Tibial nerve (tissue), 4 donors: ENCODE measurements around the gene KSR2. TPM values are rescaled to one million over a fixed set of nuclear protein-coding genes. Genes with fewer than 3 reads are reported as not detected.

Source experiments
- DNase-seq, 2 donors: peaks; one replicate each; pipeline ENCODE4 v3.0.0-alpha.2; 2019; ENCODE audit warnings: low spot score in 2 of 2
- H3K27ac ChIP-seq, 4 donors: fragments of 200-600 bp; sonication (generic) in 3 of 4; one replicate each; pipeline ENCODE4 v1.5.1; 2017 to 2019; ENCODE audit warnings: mild to moderate bottlenecking in 1 of 4
- H3K27me3 ChIP-seq, 2 donors: fragments of 200-600 bp; sonication (generic) in 1 of 2; one replicate each; pipeline versions ENCODE4 v1.5.1 to v1.6.0; 2017 to 2019
- H3K36me3 ChIP-seq, 3 donors: fragments of 200-600 bp; sonication (generic); one replicate each; pipeline ENCODE4 v1.5.1; 2018 to 2019
- H3K4me1 ChIP-seq, 4 donors: fragments of 200-600 bp; sonication (generic) in 3 of 4; one replicate each; pipeline ENCODE4 v1.5.1; 2017 to 2019
- H3K4me3 ChIP-seq, 4 donors: fragments of 200-600 bp; sonication (generic) in 3 of 4; one replicate each; pipeline ENCODE4 v1.5.1; 2017 to 2019; ENCODE audit warnings: mild to moderate bottlenecking in 1 of 4, moderate library complexity in 1 of 4
- H3K9me3 ChIP-seq, 4 donors: fragments of 200-600 bp; sonication (generic) in 3 of 4; one replicate each; pipeline ENCODE4 v1.5.1; 2017 to 2019
- CTCF ChIP-seq, 5 experiments: fragments of 200-600 bp in 3 of 5; fragments of 450-650 bp in 2 of 5; sonication (generic) in 3 of 5; IDR thresholded peaks; one replicate each; pipeline ENCODE4 v1.5.1; 2016 to 2019; ENCODE audit warnings: antibody characterized with exemption in 5 of 5, mild to moderate bottlenecking in 3 of 5, moderate library complexity in 2 of 5
- EP300 ChIP-seq, 2 donors: sonication (generic); formaldehyde crosslinking; IDR thresholded peaks; one replicate each; pipeline ENCODE4 v1.6.1; 2017; ENCODE audit warnings: antibody characterized with exemption in 2 of 2, mild to moderate bottlenecking in 1 of 2
- POLR2A ChIP-seq, 2 donors: fragments of 450-650 bp; IDR thresholded peaks; one replicate each; pipeline ENCODE4 v1.6.1; 2017; ENCODE audit warnings: antibody characterized with exemption in 2 of 2, mild to moderate bottlenecking in 2 of 2, moderate library complexity in 2 of 2
- WGBS, 2 donors: methylation state at CpG; one replicate each; pipeline ENCODE4 v1.1.5; 2018; 5-methylcytosine and 5-hydroxymethylcytosine counted together
- total RNA-seq, 4 donors: library from RNA; depleted of rRNA; stranded (reverse); fragments of >200 nt; gene quantifications; one replicate each; pipeline ENCODE4 v1.1.0, GENCODE V29; 2016

The KSR2 gene
- total RNA-seq, 4 donors from 2014 or later, result under 0.01 TPM; not detected in 3

- DNase-seq, result no peak
- peaks cover 0 to 19% (median 2%) of the 10 kb centered on the region in 4 donors for H3K9me3 ChIP-seq
- no peaks in the 10 kb centered on the region for H3K4me1 ChIP-seq
- H3K4me3 ChIP-seq, result no peak overlapping the region
- 83 to 95% methylated on average over 1 of the region's 1 CpG for WGBS, 2 donors
- H3K27me3 ChIP-seq, result peaks cover 0 to 19% of the 10 kb centered on the region in 2 donors
- no peak overlapping the region for H3K27ac ChIP-seq
- no peaks in the 10 kb centered on the region for H3K36me3 ChIP-seq
- no peak for TF ChIP-seq POLR2A (IDR thresholded peaks at IDR 0.05)
- no peak for TF ChIP-seq EP300 (IDR thresholded peaks at IDR 0.05)
- no peak for TF ChIP-seq CTCF (IDR thresholded peaks at IDR 0.05)
Measured at GRCh38 chr12:117844114-117844830, 124.5 kb downstream of the KSR2 start.

- no peak for TF ChIP-seq POLR2A (IDR thresholded peaks at IDR 0.05)
- Histone ChIP-seq H3K36me3 (no peaks in the 10 kb centered on the region), H3K4me1 (no peaks in the 10 kb centered on the region), H3K9me3 (peaks cover 0 to 19% (median 2%) of the 10 kb centered on the region in 4 donors), H3K27me3 (peaks cover 0 to 17% of the 10 kb centered on the region in 2 donors), H3K4me3 (no peak overlapping the region), H3K27ac (no peak overlapping the region)
- DNase-seq, result no peak
- 48 to 59% methylated on average over 4 of the region's 4 CpGs for WGBS, 2 donors
Measured at GRCh38 chr12:117842630-117843029, 126.2 kb downstream of the KSR2 start.

GRCh38 chr12:117842220-117842619 is 126.6 kb downstream of the KSR2 start:
- H3K27me3 ChIP-seq, result peaks cover 0 to 14% of the 10 kb centered on the region in 2 donors
- no peak overlapping the region for H3K27ac ChIP-seq
- no peaks in the 10 kb centered on the region for H3K4me1 ChIP-seq
- no peak overlapping the region for H3K4me3 ChIP-seq
- no peak for DNase-seq
- TF ChIP-seq POLR2A (IDR thresholded peaks at IDR 0.05) (no peak), EP300 (IDR thresholded peaks at IDR 0.05) (no peak), CTCF (IDR thresholded peaks at IDR 0.05) (no peak)
- peaks cover 0 to 19% (median 2%) of the 10 kb centered on the region in 4 donors for H3K9me3 ChIP-seq
- WGBS, 2 donors, result 91 to 97% methylated on average over 2 of the region's 2 CpGs
- no peaks in the 10 kb centered on the region for H3K36me3 ChIP-seq

GRCh38 chr12:117837737-117838050 is 131.1 kb downstream of the KSR2 start:
- no peaks in the 10 kb centered on the region for H3K36me3 ChIP-seq
- H3K4me1 ChIP-seq, result peaks cover 0 to 4% (median 2%) of the 10 kb centered on the region in 4 donors
- no peak for DNase-seq
- TF ChIP-seq CTCF (IDR thresholded peaks at IDR 0.05) (no peak), POLR2A (IDR thresholded peaks at IDR 0.05) (no peak), EP300 (IDR thresholded peaks at IDR 0.05) (no peak)
- H3K27me3 ChIP-seq, result peaks cover 0 to 19% of the 10 kb centered on the region in 2 donors
- 54 to 57% methylated on average over 3 of the region's 3 CpGs for WGBS, 2 donors
- no peaks in the 10 kb centered on the region for H3K9me3 ChIP-seq
- no peak overlapping the region for H3K27ac ChIP-seq
- H3K4me3 ChIP-seq, result no peak overlapping the region

GRCh38 chr12:117836999-117837736 is 131.6 kb downstream of the KSR2 start:
- Histone ChIP-seq H3K4me1 (peaks cover 0 to 4% (median 2%) of the 10 kb centered on the region in 4 donors), H3K36me3 (no peaks in the 10 kb centered on the region), H3K9me3 (no peaks in the 10 kb centered on the region), H3K27me3 (peaks cover 0 to 18% of the 10 kb centered on the region in 2 donors), H3K4me3 (no peak overlapping the region), H3K27ac (no peak overlapping the region)
- WGBS, 2 donors, result 6 to 9% methylated on average over 22 of the region's 22 CpGs
- peak; percentile 74 to 86 for DNase-seq
- TF ChIP-seq CTCF (IDR thresholded peaks at IDR 0.05) (peak; percentile 83 to 95 (median 88)), EP300 (IDR thresholded peaks at IDR 0.05) (no peak), POLR2A (IDR thresholded peaks at IDR 0.05) (no peak)
